Measurements from ENCODE around the gene HOXC4. TPM values are rescaled to one million over a fixed set of nuclear protein-coding genes. Genes with fewer than 3 reads are reported as not detected.

Gene HOXC4
- total RNA-seq, 4 donors from 2014 or later: 0.83 to 3.6 (median 2.5) TPM

- Histone ChIP-seq H3K4me1 (peaks cover 9 to 36% (median 24%) of the 10 kb centered on the region in 4 donors), H3K36me3 (no peaks in the 10 kb centered on the region), H3K27me3 (peaks cover 0 to 34% (median 0%) of the 10 kb centered on the region in 4 donors), H3K4me3 (no peak overlapping the region), H3K9me3 (no peaks in the 10 kb centered on the region), H3K27ac (replicated peaks in 1 of 4) (peak overlapping the region in 3 of 4 donors; percentile 27 to 69 (median 63))
- intact Hi-C loops (cut with DNase I): no loop called here
- DNase-seq (ENCODE audit: extremely low spot score): no peak
- 59% methylated on average over 5 of the region's 5 CpGs for WGBS
- TF ChIP-seq POLR2A (IDR thresholded peaks at IDR 0.05; ENCODE audit: low read depth) (no peak), EP300 (IDR thresholded peaks at IDR 0.05) (no peak), POLR2AphosphoS5 (IDR thresholded peaks at IDR 0.05) (no peak), CTCF (IDR thresholded peaks at IDR 0.05) (no peak)
Measured at GRCh38 chr12:54038284-54038870, 15.3 kb upstream of the HOXC4 start.

GRCh38 chr12:54038871-54039414 is 14.7 kb upstream of the HOXC4 start:
- Histone ChIP-seq H3K4me3 (peak overlapping the region in 2 of 4 donors; percentile 21 to 30), H3K36me3 (no peaks in the 10 kb centered on the region), H3K27ac (replicated peaks in 1 of 4) (peak overlapping the region in 3 of 4 donors; percentile 60 to 69 (median 63)), H3K9me3 (no peaks in the 10 kb centered on the region), H3K27me3 (peaks cover 0 to 29% (median 0%) of the 10 kb centered on the region in 4 donors), H3K4me1 (peaks cover 8 to 32% (median 19%) of the 10 kb centered on the region in 4 donors)
- DNase-seq (ENCODE audit: extremely low spot score): no peak
- WGBS: 49% methylated on average over 9 of the region's 9 CpGs
- TF ChIP-seq EP300 (IDR thresholded peaks at IDR 0.05) (no peak), POLR2A (IDR thresholded peaks at IDR 0.05; ENCODE audit: low read depth) (no peak), CTCF (IDR thresholded peaks at IDR 0.05) (no peak), POLR2AphosphoS5 (IDR thresholded peaks at IDR 0.05) (peak in 1 of 2 donors; percentile 13)
- intact Hi-C loops (cut with DNase I): no loop called here

GRCh38 chr12:54039417-54040147 is 14.1 kb upstream of the HOXC4 start:
- no peaks in the 10 kb centered on the region for H3K9me3 ChIP-seq
- intact Hi-C loops (cut with DNase I): no loop called here
- H3K36me3 ChIP-seq: no peaks in the 10 kb centered on the region
- no peak for DNase-seq (ENCODE audit: extremely low spot score)
- peak overlapping the region in 3 of 4 donors; percentile 29 to 69 (median 60) for H3K27ac ChIP-seq (replicated peaks in 1 of 4)
- no peak for TF ChIP-seq CTCF (IDR thresholded peaks at IDR 0.05)
- no peak for TF ChIP-seq POLR2A (IDR thresholded peaks at IDR 0.05; ENCODE audit: low read depth)
- TF ChIP-seq POLR2AphosphoS5 (IDR thresholded peaks at IDR 0.05): no peak
- TF ChIP-seq EP300 (IDR thresholded peaks at IDR 0.05): no peak
- peaks cover 0 to 22% (median 0%) of the 10 kb centered on the region in 4 donors for H3K27me3 ChIP-seq
- WGBS: 51% methylated on average over 16 of the region's 16 CpGs
- H3K4me1 ChIP-seq: peaks cover 1 to 26% (median 13%) of the 10 kb centered on the region in 4 donors
- H3K4me3 ChIP-seq: peak overlapping the region in 3 of 4 donors; percentile 6 to 30 (median 21)

- Histone ChIP-seq H3K4me3 (no peak overlapping the region), H3K36me3 (no peaks in the 10 kb centered on the region), H3K9me3 (no peaks in the 10 kb centered on the region), H3K4me1 (peaks cover 0 to 23% (median 10%) of the 10 kb centered on the region in 4 donors), H3K27me3 (peaks cover 0 to 21% (median 0%) of the 10 kb centered on the region in 4 donors), H3K27ac (replicated peaks in 1 of 4) (peak overlapping the region in 3 of 4 donors; percentile 29 to 69 (median 60))
- 68% methylated on average over 4 of the region's 4 CpGs for WGBS
- no peak for TF ChIP-seq POLR2AphosphoS5 (IDR thresholded peaks at IDR 0.05)
- no peak for TF ChIP-seq CTCF (IDR thresholded peaks at IDR 0.05)
- no peak for DNase-seq (ENCODE audit: extremely low spot score)
- intact Hi-C loops (cut with DNase I): no loop called here
Measured at GRCh38 chr12:54040148-54040494, 13.5 kb upstream of the HOXC4 start.
